ENCODE data around the gene HCAR2.
"Not testable (repeated sequence)": the region's sequence is repeated elsewhere in the genome, so short reads cannot be mapped to it uniquely, and the experiment has no call there.

Gene HCAR2

GRCh38 chr12:122724641-122725243 is 21.6 kb upstream of the HCAR2 start:
- DNase-seq = no peak
- in situ Hi-C loops (cut with MboI; ENCODE audit: low pct_unique_long_range_greater_than_20kb, low sequenced_read_pairs) = loop anchor here (25.0 kb wide), 1 partner anchor 87 kb away; no protein-coding TSS in a partner anchor

GRCh38 chr12:122722387-122722786 is 19.2 kb upstream of the HCAR2 start:
- in situ Hi-C loops (cut with MboI; ENCODE audit: low pct_unique_long_range_greater_than_20kb, low sequenced_read_pairs) = no loop called here
- DNase-seq = peak; percentile 52

GRCh38 chr12:122721057-122721545 is 17.9 kb upstream of the HCAR2 start:
- DNase-seq = no peak
- in situ Hi-C loops (cut with MboI; ENCODE audit: low pct_unique_long_range_greater_than_20kb, low sequenced_read_pairs) = no loop called here

GRCh38 chr12:122716658-122717057 is 13.5 kb upstream of the HCAR2 start, which contains the start of gene HCAR3:
HCAR3 (minus strand) TSS chr12:122716811; CDS start chr12:122716737, 74 bp downstream.
- DNase-seq; in situ Hi-C loops (cut with MboI; ENCODE audit: low pct_unique_long_range_greater_than_20kb, low sequenced_read_pairs): not testable (repeated sequence)

GRCh38 chr12:122715211-122715610 is 12.1 kb upstream of the HCAR2 start:
- DNase-seq; in situ Hi-C loops (cut with MboI; ENCODE audit: low pct_unique_long_range_greater_than_20kb, low sequenced_read_pairs): not testable (repeated sequence)

GRCh38 chr12:122713491-122714188 is 10.5 kb upstream of the HCAR2 start:
- DNase-seq; in situ Hi-C loops (cut with MboI; ENCODE audit: low pct_unique_long_range_greater_than_20kb, low sequenced_read_pairs): not testable (repeated sequence)

- peak; percentile 56 for DNase-seq
- in situ Hi-C loops (cut with MboI; ENCODE audit: low pct_unique_long_range_greater_than_20kb, low sequenced_read_pairs) = not testable (repeated sequence)
These were observed 8.1 kb upstream of the HCAR2 start for GRCh38 chr12:122711266-122711665.

- DNase-seq; in situ Hi-C loops (cut with MboI; ENCODE audit: low pct_unique_long_range_greater_than_20kb, low sequenced_read_pairs): not testable (repeated sequence)
These were observed 7.2 kb upstream of the HCAR2 start for GRCh38 chr12:122710341-122710740.

- in situ Hi-C loops (cut with MboI; ENCODE audit: low pct_unique_long_range_greater_than_20kb, low sequenced_read_pairs); DNase-seq: not testable (repeated sequence)
These were observed 6.1 kb upstream of the HCAR2 start for GRCh38 chr12:122709287-122709686.

GRCh38 chr12:122703841-122704240 is 684 bp upstream of the HCAR2 start:
- in situ Hi-C loops (cut with MboI; ENCODE audit: low pct_unique_long_range_greater_than_20kb, low sequenced_read_pairs); DNase-seq: not testable (repeated sequence)

GRCh38 chr12:122701481-122701880 is 1.7 kb downstream of the HCAR2 start:
- DNase-seq; in situ Hi-C loops (cut with MboI; ENCODE audit: low pct_unique_long_range_greater_than_20kb, low sequenced_read_pairs): not testable (repeated sequence)

- DNase-seq; in situ Hi-C loops (cut with MboI; ENCODE audit: low pct_unique_long_range_greater_than_20kb, low sequenced_read_pairs): not testable (repeated sequence)
These were observed 3.0 kb downstream of the HCAR2 start for GRCh38 chr12:122700038-122700710.

GRCh38 chr12:122696922-122697321 is 6.2 kb downstream of the HCAR2 start:
- in situ Hi-C loops (cut with MboI; ENCODE audit: low pct_unique_long_range_greater_than_20kb, low sequenced_read_pairs); DNase-seq: not testable (repeated sequence)

GRCh38 chr12:122691566-122691965 is 11.6 kb downstream of the HCAR2 start:
- no peak for DNase-seq

GRCh38 chr12:122688291-122688690 is 14.9 kb downstream of the HCAR2 start:
- no peak for DNase-seq
- in situ Hi-C loops (cut with MboI; ENCODE audit: low pct_unique_long_range_greater_than_20kb, low sequenced_read_pairs) = no loop called here

More at GRCh38 chr12:122691566-122691965, 11.6 kb downstream of the HCAR2 start:
- in situ Hi-C loops (cut with MboI; ENCODE audit: low pct_unique_long_range_greater_than_20kb, low sequenced_read_pairs) = no loop called here

GRCh38 chr12:122687086-122687485 is 16.1 kb downstream of the HCAR2 start:
- no peak for DNase-seq
- in situ Hi-C loops (cut with MboI; ENCODE audit: low pct_unique_long_range_greater_than_20kb, low sequenced_read_pairs) = no loop called here

- in situ Hi-C loops (cut with MboI; ENCODE audit: low pct_unique_long_range_greater_than_20kb, low sequenced_read_pairs) = no loop called here
- no peak for DNase-seq
These were observed 16.6 kb downstream of the HCAR2 start for GRCh38 chr12:122686538-122686937.

GRCh38 chr12:122684297-122684813 is 18.8 kb downstream of the HCAR2 start:
- no peak for DNase-seq
- in situ Hi-C loops (cut with MboI; ENCODE audit: low pct_unique_long_range_greater_than_20kb, low sequenced_read_pairs) = no loop called here

- DNase-seq = peak; percentile 28
- in situ Hi-C loops (cut with MboI; ENCODE audit: low pct_unique_long_range_greater_than_20kb, low sequenced_read_pairs) = no loop called here
These were observed 21.3 kb downstream of the HCAR2 start for GRCh38 chr12:122681814-122682213.
